HG02642 (cell line): Measurements from ENCODE around the gene OSBPL6.
"Not testable (repeated sequence)": the region's sequence is repeated elsewhere in the genome, so short reads cannot be mapped to it uniquely, and the experiment has no call there.

Source experiments
- ATAC-seq: cut with Tn5 transposase; IDR thresholded peaks from one replicate; pipeline ENCODE4 v1.9.1; 2021; ENCODE audit warnings: mild to moderate bottlenecking; ENCODE audit not compliant: unreplicated experiment, poor library complexity

Gene OSBPL6

GRCh38 chr2:178386986-178387597 is 192.8 kb downstream of the OSBPL6 start:
- no peak for ATAC-seq

DNA sequence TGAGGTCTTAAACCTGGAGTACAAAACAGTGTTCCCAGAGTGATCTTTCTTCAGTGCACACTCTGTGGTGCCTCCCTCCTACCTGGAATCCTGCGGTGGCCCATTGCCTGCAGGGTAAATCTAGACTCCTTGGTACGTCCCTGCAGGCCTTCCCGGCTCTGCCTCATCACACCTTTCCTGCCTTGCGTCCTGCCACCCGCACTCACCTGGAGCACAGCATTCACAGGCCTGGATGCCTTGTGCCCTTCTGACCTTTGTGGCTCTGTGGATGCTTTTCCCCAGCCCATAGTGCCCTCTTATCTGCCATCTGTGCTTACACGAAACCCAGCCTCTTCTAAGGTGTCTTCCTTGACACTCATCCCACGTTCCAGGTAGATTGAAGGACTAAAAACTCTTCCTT is 194.0 kb downstream of the OSBPL6 start:
- no peak for ATAC-seq

DNA sequence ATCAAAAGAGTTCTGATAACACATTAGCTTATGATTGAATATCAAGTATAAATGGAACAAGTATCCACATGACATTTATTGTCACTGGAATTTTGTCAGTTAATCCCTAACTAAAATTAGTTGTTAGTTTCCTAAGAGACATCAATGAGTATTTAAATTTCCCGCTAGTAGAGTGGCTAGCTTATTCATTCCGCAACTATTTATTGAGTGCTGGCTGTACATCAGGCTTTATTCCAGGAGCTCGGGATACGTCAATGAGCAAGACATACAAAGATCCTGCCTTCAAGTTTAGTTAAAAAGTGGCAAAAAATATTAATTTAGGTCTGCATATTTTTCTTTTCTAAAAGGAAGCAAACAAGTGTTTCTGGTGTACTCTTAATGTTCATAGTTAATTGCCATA is 197.4 kb downstream of the OSBPL6 start:
- no peak for ATAC-seq

GRCh38 chr2:178392215-178392614 is 197.9 kb downstream of the OSBPL6 start:
- no peak for ATAC-seq

DNA sequence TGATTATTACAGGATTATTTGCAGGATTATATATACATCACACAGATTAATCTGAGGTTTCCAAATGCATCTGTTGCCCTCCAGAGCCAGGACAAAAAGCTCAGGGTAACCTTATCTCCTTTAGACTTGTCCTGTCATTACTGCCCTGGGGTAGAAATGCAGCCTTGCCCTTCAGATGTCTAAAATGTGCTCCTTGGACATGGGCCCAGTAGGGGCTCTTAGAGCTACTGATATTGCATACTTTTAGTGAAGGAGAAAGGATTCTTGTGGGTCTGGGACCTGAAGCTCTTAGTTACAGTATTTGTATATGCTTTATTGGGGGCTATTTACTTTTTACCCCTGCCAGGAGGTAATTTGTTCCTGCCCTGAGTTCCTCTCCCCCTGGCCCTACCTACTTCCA is 200.5 kb downstream of the OSBPL6 start:
- ATAC-seq, result no peak

- ATAC-seq, result no peak
Measured at GRCh38 chr2:178395295-178395694, 201.0 kb downstream of the OSBPL6 start.

DNA sequence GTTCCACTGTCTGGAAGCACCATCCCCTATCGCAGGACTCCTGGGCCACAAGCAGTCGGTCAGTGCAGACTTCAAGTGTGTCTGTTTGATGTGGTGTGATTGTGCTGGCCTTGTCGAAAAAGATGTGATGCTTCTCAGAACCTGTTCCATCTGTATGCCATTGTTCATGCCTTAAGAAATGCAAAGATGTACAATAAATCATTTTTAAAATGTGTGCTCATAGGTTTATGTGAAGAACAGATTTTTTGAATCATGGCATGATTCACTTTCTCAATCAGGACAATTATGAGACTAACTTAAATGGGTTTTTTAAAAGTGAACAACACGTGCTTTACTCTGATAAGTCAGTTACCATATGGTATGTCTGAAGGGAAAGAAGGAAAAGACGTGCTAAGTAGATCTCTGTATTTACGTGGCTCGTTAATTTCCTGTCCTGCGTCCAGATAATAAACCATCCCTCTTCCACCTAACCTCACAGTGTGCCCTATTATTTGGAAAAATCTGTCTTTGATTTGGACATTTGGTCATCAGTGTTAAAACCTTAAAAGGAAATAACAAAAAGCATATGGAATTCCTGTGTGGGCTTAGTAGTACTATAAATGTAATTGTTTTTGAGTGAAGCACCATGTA is 201.7 kb downstream of the OSBPL6 start:
- no peak for ATAC-seq

DNA sequence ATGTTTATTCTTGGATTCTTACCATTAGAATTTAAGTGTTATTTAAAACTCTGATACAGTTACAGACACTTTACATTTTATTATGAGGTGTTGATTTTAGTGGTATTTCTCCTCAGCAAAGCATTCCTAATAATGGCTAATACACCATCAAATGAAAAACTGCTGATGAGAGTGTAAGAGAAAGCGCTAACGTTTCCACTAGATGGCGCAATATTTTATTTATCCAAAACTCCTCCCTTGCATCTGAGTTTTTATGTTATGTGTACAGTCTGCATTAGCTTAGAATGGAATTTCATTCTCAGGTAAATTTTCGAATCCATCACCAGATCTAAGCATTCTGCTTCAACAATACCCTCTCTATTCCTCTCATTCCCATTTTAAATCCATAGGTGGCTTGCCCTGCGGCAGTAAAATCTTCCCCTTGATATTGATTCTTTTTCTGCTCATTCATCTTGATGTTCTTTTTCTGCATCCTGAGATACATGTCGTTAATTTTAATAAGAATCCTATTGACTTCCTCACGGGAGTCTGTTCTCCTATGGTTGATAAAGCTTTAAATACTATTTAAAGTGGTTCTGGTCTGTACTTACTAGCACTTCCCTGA is 202.8 kb downstream of the OSBPL6 start:
- ATAC-seq, result peak; percentile 88

- no peak for ATAC-seq
Measured at GRCh38 chr2:178401994-178402437, 207.7 kb downstream of the OSBPL6 start.

DNA sequence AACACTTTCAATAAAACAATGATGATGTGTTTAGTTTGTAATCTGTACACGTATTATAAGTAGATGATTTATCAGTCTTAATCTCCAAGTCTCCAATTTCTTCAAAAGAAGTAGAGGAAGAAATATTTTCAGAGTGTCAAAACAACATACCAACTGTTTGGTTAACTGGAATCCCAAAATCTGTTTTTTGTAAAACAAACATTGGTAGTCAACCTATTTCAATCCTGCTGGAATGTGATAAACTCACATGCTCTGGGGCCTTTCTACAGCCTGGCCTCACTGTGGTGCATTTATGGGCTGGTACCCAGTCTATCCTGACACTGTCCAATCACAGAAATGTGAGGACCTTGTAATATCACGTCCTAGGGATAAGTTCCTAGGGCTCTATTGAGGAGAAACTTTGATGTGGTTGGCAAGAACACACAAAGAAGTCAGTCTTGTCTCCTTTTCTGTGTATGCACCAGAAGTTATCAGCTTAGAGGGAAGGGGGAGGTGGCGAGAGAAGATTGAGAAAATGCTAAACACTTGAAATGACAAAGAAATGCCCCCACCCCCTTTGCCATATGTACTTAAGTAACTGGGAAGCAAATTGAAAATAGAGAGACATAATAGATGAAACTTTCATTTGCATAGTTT is 209.5 kb downstream of the OSBPL6 start:
- ATAC-seq, result peak; percentile 41

- peak; percentile 100 for ATAC-seq
Measured at GRCh38 chr2:178404368-178404767, 210.1 kb downstream of the OSBPL6 start.

DNA sequence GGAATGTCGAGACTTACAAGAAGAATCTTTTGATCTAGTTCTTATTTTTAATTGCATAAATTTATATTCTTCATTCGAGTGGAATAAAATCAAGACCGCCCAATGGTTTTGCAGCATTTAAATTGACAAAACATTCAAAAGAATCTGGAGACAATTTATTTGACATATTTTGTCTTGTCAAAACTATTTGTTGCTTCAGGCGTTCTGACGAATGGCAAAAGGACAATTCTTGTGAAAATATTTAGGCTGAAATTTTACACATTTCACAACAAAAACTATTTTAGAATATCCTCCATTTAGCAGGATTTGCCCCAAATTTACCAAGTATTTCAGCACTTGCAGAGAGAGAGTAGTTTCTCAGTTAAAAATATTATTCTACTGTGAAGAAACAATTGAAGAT is 214.9 kb downstream of the OSBPL6 start:
- ATAC-seq, result no peak

DNA sequence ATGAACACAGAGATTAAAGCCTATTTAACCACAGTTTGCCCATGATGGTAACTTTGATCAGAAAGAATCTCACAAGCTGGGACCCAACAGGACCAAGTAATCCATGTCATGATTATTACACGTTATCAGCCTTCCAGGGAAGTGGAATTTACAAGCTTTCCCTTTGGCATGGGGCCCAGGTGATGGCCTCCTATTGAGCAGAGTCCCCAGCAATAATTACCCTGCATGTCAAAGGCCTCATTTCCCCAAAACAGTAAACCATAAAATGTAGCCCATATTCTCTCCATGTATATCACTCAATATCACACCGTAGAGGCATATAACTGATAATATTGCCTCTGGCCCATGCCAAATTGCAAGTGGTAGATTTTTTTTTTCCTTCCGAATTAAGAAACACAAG is 217.7 kb downstream of the OSBPL6 start:
- no peak for ATAC-seq

DNA sequence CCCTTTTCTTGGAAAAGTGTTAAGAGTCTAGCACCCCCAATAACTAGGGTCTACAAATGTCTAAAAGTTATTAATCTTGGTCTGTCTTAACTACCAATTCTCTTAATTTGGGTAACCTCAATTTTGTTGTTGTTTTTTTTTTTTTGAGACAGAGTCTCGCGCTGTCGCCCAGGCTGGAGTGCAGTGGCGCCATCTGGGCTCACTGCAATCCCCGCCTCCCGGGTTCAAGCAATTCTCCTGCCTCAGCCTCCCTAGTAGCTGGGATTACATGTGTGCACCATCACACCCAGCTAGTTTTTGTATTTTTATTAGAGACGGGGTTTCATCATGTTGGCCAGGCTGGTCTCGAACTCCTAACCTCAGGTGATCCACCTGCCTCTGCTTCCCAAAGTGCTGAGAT is 218.1 kb downstream of the OSBPL6 start:
- not testable (repeated sequence) for ATAC-seq

DNA sequence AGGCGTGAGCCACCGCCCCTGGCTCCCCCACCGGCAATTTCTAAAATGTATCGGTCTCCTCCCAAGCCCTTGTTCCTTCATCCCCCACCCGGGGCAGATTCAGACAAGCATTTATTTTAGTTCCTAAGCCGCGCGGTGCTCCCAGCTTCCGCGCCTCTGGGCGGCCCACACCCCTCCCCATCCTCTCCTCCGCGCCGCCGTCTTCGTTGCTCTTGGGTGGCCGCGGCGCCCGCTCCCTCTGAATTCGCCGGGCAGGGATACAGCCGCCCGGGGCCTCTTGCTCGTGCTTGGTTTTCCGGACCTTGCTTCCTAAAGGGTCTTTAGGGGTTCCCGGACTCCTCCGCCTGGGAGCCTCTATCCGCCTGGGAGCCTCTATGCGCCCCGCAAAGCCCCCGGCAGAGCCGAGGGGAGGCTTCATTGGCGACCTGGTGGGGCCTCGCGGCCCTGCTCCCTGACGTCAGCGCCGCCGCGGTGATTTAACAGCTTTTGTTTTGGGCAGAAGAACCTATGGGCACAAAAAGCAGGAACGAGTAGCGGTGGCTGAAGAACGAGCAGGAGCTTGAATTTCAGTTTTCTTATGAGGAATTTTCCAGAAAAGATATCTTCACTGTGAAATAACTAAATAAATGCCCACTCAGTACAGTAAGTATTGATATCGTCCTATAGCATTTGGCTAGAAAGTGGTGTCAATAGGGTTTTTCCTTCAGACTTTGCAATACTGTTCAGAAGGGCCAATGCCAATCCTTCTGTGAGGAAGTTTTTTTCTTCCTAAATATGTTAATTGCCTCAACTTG is 219.4 kb downstream of the OSBPL6 start:
- peak; percentile 84 for ATAC-seq

- peak; percentile 80 for ATAC-seq
Measured at GRCh38 chr2:178414266-178415247, 220.2 kb downstream of the OSBPL6 start.

DNA sequence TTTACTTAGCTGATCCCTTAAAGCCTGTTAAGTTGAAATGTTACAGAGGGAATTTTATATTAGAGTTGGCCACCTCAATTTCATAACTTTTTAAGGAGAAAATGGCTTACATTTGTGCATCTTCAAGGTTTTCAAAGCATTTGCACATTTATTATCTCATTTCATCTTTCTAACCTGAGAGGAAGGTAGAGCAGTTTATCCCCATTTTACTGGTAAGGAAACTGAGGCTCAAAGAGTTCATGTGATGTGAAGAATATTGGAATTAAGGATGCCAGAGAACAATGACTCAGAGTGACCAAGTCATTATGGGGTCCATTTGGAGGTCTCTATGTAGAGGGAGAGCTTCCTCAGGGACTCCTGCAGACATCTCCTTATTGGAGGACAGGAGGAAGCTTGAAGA is 221.7 kb downstream of the OSBPL6 start:
- ATAC-seq, result no peak

DNA sequence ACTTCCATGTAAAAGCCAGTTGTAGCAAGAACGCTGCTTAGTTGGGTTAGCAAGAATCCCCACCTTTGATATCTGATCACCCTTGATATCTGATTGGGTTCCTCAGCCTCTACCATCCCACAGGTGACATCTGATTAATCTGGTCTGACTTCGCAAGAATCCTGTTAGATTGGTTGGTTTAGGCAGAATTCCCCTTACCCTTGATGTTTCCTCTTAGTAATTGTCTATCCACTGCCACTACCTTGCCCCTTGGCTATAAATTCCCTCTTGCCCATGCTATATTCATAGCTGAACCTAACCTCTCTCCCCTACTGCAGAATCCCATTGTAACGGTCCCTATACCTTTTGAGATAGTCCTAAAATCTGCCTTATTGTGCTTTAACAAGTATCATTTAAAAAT is 223.6 kb downstream of the OSBPL6 start:
- ATAC-seq, result no peak

DNA sequence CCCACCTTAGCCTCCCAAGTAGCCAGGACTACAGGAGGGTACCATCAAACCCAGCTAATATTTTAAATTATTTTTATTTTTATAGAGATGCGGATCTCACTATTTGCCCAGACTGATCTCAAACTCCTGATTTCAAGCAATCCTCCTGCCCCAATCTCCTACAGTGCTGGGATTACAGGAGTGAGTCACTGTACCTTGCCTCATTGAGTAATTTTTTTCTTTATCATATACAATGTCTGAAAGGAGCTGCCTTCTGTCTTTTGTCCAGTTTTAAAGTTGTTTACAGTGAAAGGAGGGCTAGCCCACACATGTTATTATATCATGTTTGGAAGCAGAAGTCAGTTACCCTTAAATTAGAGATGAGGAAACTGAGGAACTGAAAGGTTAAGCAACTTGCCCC is 224.1 kb downstream of the OSBPL6 start:
- ATAC-seq, result no peak
